ENCODE measurements around the gene UGT1A8.
"Not testable (repeated sequence)": the region's sequence is repeated elsewhere in the genome, so short reads cannot be mapped to it uniquely, and the experiment has no call there.

GRCh38 chr2:233617476-233617875 is at the start of gene UGT1A8:
- TF ChIP-seq POLR2A (IDR thresholded peaks at IDR 0.05; ENCODE audit: low read length); GATA1 (IDR thresholded peaks at IDR 0.05; ENCODE audit: low read depth, low read length): not testable (repeated sequence)

Data from erythroblast (primary cell).